Trophoblast cell (in vitro differentiated cells and primary cell): ENCODE data around the gene PPA1. TPM values are rescaled to one million over a fixed set of nuclear protein-coding genes. Genes with fewer than 3 reads are reported as not detected.

Source experiments
- DNase-seq, 2 donors: peaks; one replicate each; pipeline ENCODE4 v3.0.0-alpha.2; 2016
- H2AFZ ChIP-seq: 2 replicates; pipeline ENCODE4 v1.6.1; 2013; ENCODE audit warnings: low read length, moderate library complexity, mild to moderate bottlenecking; ENCODE audit not compliant: insufficient read depth, poor library complexity
- H2AK5ac ChIP-seq: 2 replicates; pipeline ENCODE4 v1.6.1; 2013; ENCODE audit warnings: mild to moderate bottlenecking, low read length
- H2BK120ac ChIP-seq: 2 replicates; pipeline ENCODE4 v1.6.1; 2013; ENCODE audit warnings: low read length, mild to moderate bottlenecking, moderate library complexity; ENCODE audit not compliant: insufficient read depth, poor library complexity
- H2BK12ac ChIP-seq: 2 replicates; pipeline ENCODE4 v1.6.1; 2013; ENCODE audit warnings: mild to moderate bottlenecking, low read length, moderate library complexity
- H2BK5ac ChIP-seq: 2 replicates; pipeline ENCODE4 v1.6.1; 2013; ENCODE audit warnings: low read length, low read depth, moderate library complexity, mild to moderate bottlenecking; ENCODE audit not compliant: poor library complexity
- H3K14ac ChIP-seq: 2 replicates; pipeline ENCODE4 v1.6.1; 2013; ENCODE audit warnings: mild to moderate bottlenecking, low read length
- H3K18ac ChIP-seq: 2 replicates; pipeline ENCODE4 v1.6.1; 2013; ENCODE audit warnings: mild to moderate bottlenecking, low read length
- H3K23ac ChIP-seq: 2 replicates; pipeline ENCODE4 v1.6.1; 2013; ENCODE audit warnings: low read length
- H3K27ac ChIP-seq: 2 replicates; pipeline ENCODE4 v1.5.1; 2013; ENCODE audit warnings: low read depth, mild to moderate bottlenecking, inconsistent platforms, low read length, moderate library complexity
- H3K27me3 ChIP-seq: 2 replicates; pipeline ENCODE4 v1.6.1; 2013; ENCODE audit warnings: inconsistent platforms, mild to moderate bottlenecking, low read length, moderate library complexity; ENCODE audit not compliant: insufficient read depth
- H3K36me3 ChIP-seq, 2 experiments: 1 replicate in 1 of 2; 2 replicates in 1 of 2; pipeline ENCODE4 v1.6.1; 2013; ENCODE audit warnings: low read length in 2 of 2, mild to moderate bottlenecking in 2 of 2, moderate library complexity in 1 of 2; ENCODE audit not compliant: insufficient read depth in 2 of 2, control insufficient read depth in 1 of 2
- H3K4ac ChIP-seq: 2 replicates; pipeline ENCODE4 v1.6.1; 2013; ENCODE audit warnings: low read depth, mild to moderate bottlenecking, low read length, moderate library complexity
- H3K4me1 ChIP-seq, 2 experiments: 1 replicate in 1 of 2; 2 replicates in 1 of 2; pipeline ENCODE4 v1.6.1; 2013; ENCODE audit warnings: low read length in 2 of 2, mild to moderate bottlenecking in 2 of 2, moderate library complexity in 1 of 2; ENCODE audit not compliant: insufficient read depth in 2 of 2, control insufficient read depth in 1 of 2
- H3K4me2 ChIP-seq: 2 replicates; pipeline ENCODE4 v1.6.1; 2013; ENCODE audit warnings: inconsistent platforms, mild to moderate bottlenecking, low read length, moderate library complexity
- H3K4me3 ChIP-seq: 2 replicates; pipeline ENCODE4 v1.5.1; 2013; ENCODE audit warnings: mild to moderate bottlenecking, low read depth, low read length, inconsistent platforms
- H3K79me1 ChIP-seq: one replicate; pipeline ENCODE4 v1.6.1; 2013; ENCODE audit warnings: low read length
- H3K79me2 ChIP-seq: 2 replicates; pipeline ENCODE4 v1.6.1; 2013; ENCODE audit warnings: low read length, mild to moderate bottlenecking; ENCODE audit not compliant: control insufficient read depth, insufficient read depth, poor library complexity
- H3K9ac ChIP-seq: 2 replicates; pipeline ENCODE4 v1.6.1; 2013; ENCODE audit warnings: mild to moderate bottlenecking, low read length
- H3K9me3 ChIP-seq: 2 replicates; pipeline ENCODE4 v1.6.1; 2013; ENCODE audit warnings: low read depth, mild to moderate bottlenecking, control low read depth, inconsistent platforms, low read length; ENCODE audit not compliant: insufficient read depth
- H4K12ac ChIP-seq: 2 replicates; pipeline ENCODE4 v1.6.1; 2013; ENCODE audit warnings: low read depth, mild to moderate bottlenecking, low read length, moderate library complexity
- H4K8ac ChIP-seq: 2 replicates; pipeline ENCODE4 v1.6.1; 2013; ENCODE audit warnings: low read depth, mild to moderate bottlenecking, low read length, moderate library complexity
- H4K91ac ChIP-seq: one replicate; pipeline ENCODE4 v1.6.1; 2013; ENCODE audit warnings: low read depth, mild to moderate bottlenecking, low read length, moderate library complexity
- WGBS: extraction: QIAGEN DNeasy Blood & Tissue Kit; methylation state at CpG from one replicate; pipeline ENCODE4 v1.1.7; 2013; ENCODE audit warnings: missing lambda C conversion rate; ENCODE audit not compliant: insufficient read length, insufficient coverage; ENCODE audit errors: extremely low coverage; 5-methylcytosine and 5-hydroxymethylcytosine counted together
- polyA plus RNA-seq: library from polyadenylated mRNA; stranded (reverse); fragments of 200-250 nt; gene quantifications from 2 replicates; pipeline ENCODE4 v1.2.3, GENCODE V29; 2013

The PPA1 gene
- polyA plus RNA-seq: 67.0 and 68.2 TPM in 2 replicates

- Histone ChIP-seq H3K4me2 (peak within 1 kb of the TSS; percentile 98), H3K4me1 (peaks cover 5% of the 10 kb centered on the region in 2 experiments), H2AK5ac (no peak within 1 kb of the TSS), H3K4me3 (peak within 1 kb of the TSS; percentile 96), H3K9me3 (no peaks in the 10 kb centered on the region), H3K14ac (peak within 1 kb of the TSS; percentile 47), H3K9ac (peak within 1 kb of the TSS; percentile 68), H3K79me2 (peaks cover 5% of the 10 kb centered on the region), H4K8ac (peak within 1 kb of the TSS; percentile 62), H3K4ac (peak within 1 kb of the TSS; percentile 73), H2BK120ac (peak within 1 kb of the TSS; percentile 68), H2AFZ (peak within 1 kb of the TSS; percentile 65), H3K23ac (no peak within 1 kb of the TSS), H3K79me1 (peaks cover 11% of the 10 kb centered on the region), H2BK5ac (peak within 1 kb of the TSS; percentile 36), H3K27me3 (no peaks in the 10 kb centered on the region), H2BK12ac (no peak within 1 kb of the TSS), H3K27ac (no peak within 1 kb of the TSS), H3K18ac (peak within 1 kb of the TSS; percentile 22), H3K36me3 (peaks cover 0 to 4% of the 10 kb centered on the region in 2 experiments), H4K12ac (peak within 1 kb of the TSS; percentile 23), H4K91ac (peak within 1 kb of the TSS; percentile 25)
- DNase-seq: peak; percentile 99 to 100
- no CpG with 5 or more reads among the region's 74 CpGs for WGBS
These were observed at the start of gene PPA1 for GRCh38 chr10:70233109-70233938. Gene PPA1 (minus strand): TSS chr10:70233429. CDS start chr10:70233327, 102 bp downstream.

GRCh38 chr10:70281609-70282008 is 48.4 kb upstream of the PPA1 start:
- no peaks in the 10 kb centered on the region for H3K79me1 ChIP-seq
- H2BK120ac ChIP-seq: no peak overlapping the region
- WGBS: no CpG with 5 or more reads among the region's 1 CpG
- H3K27ac ChIP-seq: no peak overlapping the region
- no peak overlapping the region for H3K9ac ChIP-seq
- DNase-seq: no peak
- H3K4me2 ChIP-seq: no peak overlapping the region
- H3K4me3 ChIP-seq: no peak overlapping the region
- H4K12ac ChIP-seq: no peak overlapping the region
- no peak overlapping the region for H4K91ac ChIP-seq
- peaks cover 27% of the 10 kb centered on the region for H3K27me3 ChIP-seq
- no peak overlapping the region for H2AFZ ChIP-seq
- H3K23ac ChIP-seq: no peak overlapping the region
- no peak overlapping the region for H2BK12ac ChIP-seq
- H3K9me3 ChIP-seq: peaks cover 3% of the 10 kb centered on the region
- no peak overlapping the region for H4K8ac ChIP-seq
- no peak overlapping the region for H2AK5ac ChIP-seq
- H3K4me1 ChIP-seq: peaks cover 0 to 3% of the 10 kb centered on the region in 2 experiments
- H3K36me3 ChIP-seq: no peaks in the 10 kb centered on the region
- H2BK5ac ChIP-seq: no peak overlapping the region
- H3K4ac ChIP-seq: no peak overlapping the region
- no peaks in the 10 kb centered on the region for H3K79me2 ChIP-seq
- H3K14ac ChIP-seq: no peak overlapping the region
- H3K18ac ChIP-seq: no peak overlapping the region

GRCh38 chr10:70280099-70280498 is 46.9 kb upstream of the PPA1 start:
- Histone ChIP-seq H2BK5ac (no peak overlapping the region), H3K27ac (no peak overlapping the region), H3K4me2 (no peak overlapping the region), H3K4ac (no peak overlapping the region), H3K4me1 (peaks cover 0 to 3% of the 10 kb centered on the region in 2 experiments), H3K4me3 (no peak overlapping the region), H2AFZ (no peak overlapping the region), H3K79me2 (no peaks in the 10 kb centered on the region), H2BK120ac (no peak overlapping the region), H3K36me3 (no peaks in the 10 kb centered on the region), H4K8ac (no peak overlapping the region), H2BK12ac (no peak overlapping the region), H4K12ac (no peak overlapping the region), H4K91ac (no peak overlapping the region), H3K9me3 (peaks cover 3% of the 10 kb centered on the region), H3K23ac (no peak overlapping the region), H3K27me3 (peaks cover 24% of the 10 kb centered on the region), H3K79me1 (no peaks in the 10 kb centered on the region), H3K14ac (no peak overlapping the region), H3K18ac (no peak overlapping the region), H3K9ac (no peak overlapping the region), H2AK5ac (no peak overlapping the region)
- WGBS: 100% methylated on average over 1 of the region's 6 CpGs
- DNase-seq: no peak

GRCh38 chr10:70277396-70278030 is 44.3 kb upstream of the PPA1 start:
- no peak overlapping the region for H3K14ac ChIP-seq
- H3K27ac ChIP-seq: no peak overlapping the region
- no peaks in the 10 kb centered on the region for H3K79me2 ChIP-seq
- H2AFZ ChIP-seq: no peak overlapping the region
- no peak overlapping the region for H4K12ac ChIP-seq
- H3K4ac ChIP-seq: no peak overlapping the region
- peaks cover 5% of the 10 kb centered on the region for H3K27me3 ChIP-seq
- H3K79me1 ChIP-seq: no peaks in the 10 kb centered on the region
- H2AK5ac ChIP-seq: no peak overlapping the region
- no peak overlapping the region for H2BK12ac ChIP-seq
- no peak overlapping the region for H4K8ac ChIP-seq
- H2BK120ac ChIP-seq: no peak overlapping the region
- no peak overlapping the region for H2BK5ac ChIP-seq
- H3K4me3 ChIP-seq: no peak overlapping the region
- no peak overlapping the region for H3K9ac ChIP-seq
- no peaks in the 10 kb centered on the region for H3K4me1 ChIP-seq
- H3K18ac ChIP-seq: no peak overlapping the region
- H3K4me2 ChIP-seq: no peak overlapping the region
- H3K9me3 ChIP-seq: no peaks in the 10 kb centered on the region
- WGBS: no CpG with 5 or more reads among the region's 3 CpGs
- H3K23ac ChIP-seq: no peak overlapping the region
- no peak for DNase-seq
- no peak overlapping the region for H4K91ac ChIP-seq
- H3K36me3 ChIP-seq: no peaks in the 10 kb centered on the region
